Liver (tissue), 9 donors: ENCODE data around the gene CHN2. TPM values are rescaled to one million over a fixed set of nuclear protein-coding genes. Genes with fewer than 3 reads are reported as not detected.

Source experiments
- DNase-seq: peaks from one replicate; pipeline ENCODE4 v3.0.0-alpha.2; 2017; ENCODE audit warnings: low spot score
- H3K27ac ChIP-seq, 2 donors: one replicate each; pipeline ENCODE4 v1.7.0; 2013; ENCODE audit warnings: inconsistent platforms in 2 of 2, low read length in 2 of 2, control low read depth in 1 of 2, low read depth in 1 of 2, mild to moderate bottlenecking in 1 of 2
- H3K27me3 ChIP-seq, 4 donors: one replicate each; pipeline versions ENCODE4 v1.6.1 to v1.7.0; 2013; ENCODE audit warnings: low read length in 3 of 4, inconsistent platforms in 1 of 4, mild to moderate bottlenecking in 1 of 4, moderate library complexity in 1 of 4; ENCODE audit not compliant: control insufficient read depth in 4 of 4, insufficient read depth in 4 of 4
- H3K36me3 ChIP-seq, 4 donors: one replicate each; pipeline versions ENCODE4 v1.6.1 to v1.7.0; 2013; ENCODE audit warnings: low read length in 3 of 4, mild to moderate bottlenecking in 3 of 4, low read depth in 1 of 4, moderate library complexity in 1 of 4; ENCODE audit not compliant: control insufficient read depth in 4 of 4, insufficient read depth in 3 of 4
- H3K4me1 ChIP-seq, 4 donors: one replicate each; pipeline versions ENCODE4 v1.6.1 to v1.7.0; 2013; ENCODE audit warnings: low read length in 3 of 4, mild to moderate bottlenecking in 3 of 4, moderate library complexity in 1 of 4; ENCODE audit not compliant: control insufficient read depth in 4 of 4, insufficient read depth in 4 of 4
- H3K4me3 ChIP-seq, 3 donors: one replicate each; pipeline versions ENCODE4 v1.6.1 to v1.7.0; 2013; ENCODE audit warnings: low read length in 3 of 3, control low read depth in 1 of 3, low read depth in 1 of 3, mild to moderate bottlenecking in 1 of 3
- H3K9ac ChIP-seq, 2 donors: one replicate each; pipeline ENCODE4 v1.7.0; 2013; ENCODE audit warnings: low read length in 2 of 2, mild to moderate bottlenecking in 2 of 2, moderate library complexity in 2 of 2, control low read depth in 1 of 2, low read depth in 1 of 2
- H3K9me3 ChIP-seq, 4 donors: one replicate each; pipeline versions ENCODE4 v1.6.1 to v1.7.0; 2013; ENCODE audit warnings: low read length in 3 of 4; ENCODE audit not compliant: control insufficient read depth in 4 of 4
- EGR1 ChIP-seq, 2 donors: IDR thresholded peaks; 2 replicates each; pipeline ENCODE4 v1.6.1; 2016 to 2018; ENCODE audit warnings: antibody characterized with exemption in 2 of 2, low read depth in 2 of 2
- FOXA1 ChIP-seq: IDR thresholded peaks from 2 replicates; pipeline ENCODE4 v1.6.1; 2016; ENCODE audit warnings: antibody characterized with exemption
- FOXA2 ChIP-seq: IDR thresholded peaks from 2 replicates; pipeline ENCODE4 v1.6.1; 2016; ENCODE audit warnings: antibody characterized with exemption
- GABPA ChIP-seq, 2 donors: IDR thresholded peaks in 1 of 2; conservative IDR thresholded peaks in 1 of 2; 2 replicates each; pipeline ENCODE4 v1.6.1; 2016; ENCODE audit warnings: antibody characterized with exemption in 2 of 2, mild to moderate bottlenecking in 1 of 2, moderate library complexity in 1 of 2
- HNF4A ChIP-seq, 2 donors: conservative IDR thresholded peaks; 2 replicates each; pipeline ENCODE4 v1.6.1; 2016; ENCODE audit warnings: antibody characterized with exemption in 2 of 2, mild to moderate bottlenecking in 2 of 2
- HNF4G ChIP-seq: IDR thresholded peaks from 2 replicates; pipeline ENCODE4 v1.6.1; 2016; ENCODE audit warnings: antibody characterized with exemption
- JUND ChIP-seq, 2 donors: IDR thresholded peaks; 2 replicates each; pipeline ENCODE4 v1.6.1; 2016; ENCODE audit warnings: antibody characterized with exemption in 2 of 2
- NR2F2 ChIP-seq: IDR thresholded peaks from 2 replicates; pipeline ENCODE4 v1.6.1; 2016; ENCODE audit warnings: antibody characterized with exemption
- RAD21 ChIP-seq, 2 donors: IDR thresholded peaks; 2 replicates each; pipeline ENCODE4 v1.6.1; 2016; ENCODE audit warnings: antibody characterized with exemption in 2 of 2, mild to moderate bottlenecking in 2 of 2
- RXRA ChIP-seq, 2 donors: IDR thresholded peaks; 2 replicates each; pipeline ENCODE4 v1.6.1; 2017 to 2018; ENCODE audit warnings: antibody characterized with exemption in 2 of 2, mild to moderate bottlenecking in 1 of 2
- SP1 ChIP-seq: IDR thresholded peaks from 2 replicates; pipeline ENCODE4 v1.6.1; 2018; ENCODE audit warnings: antibody characterized with exemption, mild to moderate bottlenecking
- TAF1 ChIP-seq: conservative IDR thresholded peaks from 2 replicates; pipeline ENCODE4 v1.6.1; 2016; ENCODE audit warnings: antibody characterized with exemption, mild to moderate bottlenecking
- YY1 ChIP-seq: IDR thresholded peaks from 2 replicates; pipeline ENCODE4 v1.6.1; 2016; ENCODE audit warnings: antibody characterized with exemption, mild to moderate bottlenecking
- WGBS: extraction: QIAGEN DNeasy Blood & Tissue Kit; methylation state at CpG from one replicate; pipeline ENCODE4 v1.1.7; 2013; 5-methylcytosine and 5-hydroxymethylcytosine counted together
- polyA plus RNA-seq, 2 donors: library from polyadenylated mRNA; stranded (reverse) in 1 of 2; unstranded in 1 of 2; fragments of 200-250 nt in 1 of 2; fragments of >200 nt in 1 of 2; fragmentation: Nextera tagmentation in 1 of 2; extraction: Ambion mirVana in 1 of 2; gene quantifications; one replicate each; pipeline versions ENCODE4 v1.2.1 to v1.2.3, GENCODE V29; 2013 to 2015
- total RNA-seq, 2 donors: library from RNA; depleted of rRNA; stranded (reverse); fragments of >200 nt; gene quantifications; one replicate each; pipeline ENCODE4 v1.2.3, GENCODE V29; 2014
- TF ChIP-seq, protein P1 (sequence below): IDR thresholded peaks from 2 replicates; pipeline ENCODE4 v1.6.1; 2016; ENCODE audit warnings: antibody characterized with exemption, mild to moderate bottlenecking
- TF ChIP-seq, protein P2 (sequence below): IDR thresholded peaks from 2 replicates; pipeline ENCODE4 v1.6.1; 2016; ENCODE audit warnings: antibody characterized with exemption
- TF ChIP-seq, protein P3 (sequence below): IDR thresholded peaks from 2 replicates; pipeline ENCODE4 v1.6.1; 2016; ENCODE audit warnings: antibody characterized with exemption
- TF ChIP-seq, protein P4 (sequence below): fragments of 150-350 bp; IDR thresholded peaks from 2 replicates; pipeline ENCODE4 v1.5.1; 2017; ENCODE audit warnings: improper control_type of control experiment, low read depth, low read length; ENCODE audit not compliant: missing input control
- TF ChIP-seq, protein P5 (sequence below): IDR thresholded peaks from 2 replicates; pipeline ENCODE4 v1.6.1; 2016; ENCODE audit warnings: antibody characterized with exemption
- donor health status: healthy.
- donor health status: healthy.
- donor health status: healthy.
- donor health status: healthy.
- donor health status: healthy.

Gene CHN2
- total and polyA plus RNA-seq, 4 donors, result 8.3 to 25.4 (median 17.8) TPM

DNA sequence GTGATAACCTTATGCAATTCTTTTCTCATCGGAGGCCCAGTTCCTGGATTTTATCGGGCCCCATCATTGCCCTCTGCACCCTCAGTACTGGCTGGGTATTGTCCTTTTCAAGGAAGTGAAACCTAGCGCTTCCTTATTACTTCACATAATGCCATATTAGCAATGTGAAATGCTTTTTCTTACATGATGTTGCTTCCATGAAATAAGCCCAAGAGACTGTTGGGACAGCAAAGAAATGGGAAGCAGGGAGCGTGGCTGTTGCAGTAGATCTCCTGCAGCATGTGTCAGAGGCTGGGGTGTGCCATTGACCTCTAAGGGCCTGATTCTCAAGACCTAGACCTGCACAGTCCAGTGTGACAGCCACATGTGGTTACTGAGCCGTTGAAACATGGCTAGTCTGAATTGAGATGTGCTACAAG is 8.1 kb downstream of the CHN2 start:
- Histone ChIP-seq H3K9ac (no peak overlapping the region), H3K27me3 (no peaks in the 10 kb centered on the region), H3K4me1 (peaks cover 9 to 57% (median 48%) of the 10 kb centered on the region in 4 donors), H3K9me3 (no peaks in the 10 kb centered on the region), H3K27ac (peak overlapping the region in 1 of 2 donors; percentile 4), H3K4me3 (no peak overlapping the region), H3K36me3 (no peaks in the 10 kb centered on the region)
- WGBS, result 55% methylated on average over 5 of the region's 5 CpGs
- TF ChIP-seq RXRA (IDR thresholded peaks at IDR 0.05) (peak in 1 of 2 donors; percentile 12), JUND (IDR thresholded peaks at IDR 0.05) (no peak)
- no peak for DNase-seq

DNA sequence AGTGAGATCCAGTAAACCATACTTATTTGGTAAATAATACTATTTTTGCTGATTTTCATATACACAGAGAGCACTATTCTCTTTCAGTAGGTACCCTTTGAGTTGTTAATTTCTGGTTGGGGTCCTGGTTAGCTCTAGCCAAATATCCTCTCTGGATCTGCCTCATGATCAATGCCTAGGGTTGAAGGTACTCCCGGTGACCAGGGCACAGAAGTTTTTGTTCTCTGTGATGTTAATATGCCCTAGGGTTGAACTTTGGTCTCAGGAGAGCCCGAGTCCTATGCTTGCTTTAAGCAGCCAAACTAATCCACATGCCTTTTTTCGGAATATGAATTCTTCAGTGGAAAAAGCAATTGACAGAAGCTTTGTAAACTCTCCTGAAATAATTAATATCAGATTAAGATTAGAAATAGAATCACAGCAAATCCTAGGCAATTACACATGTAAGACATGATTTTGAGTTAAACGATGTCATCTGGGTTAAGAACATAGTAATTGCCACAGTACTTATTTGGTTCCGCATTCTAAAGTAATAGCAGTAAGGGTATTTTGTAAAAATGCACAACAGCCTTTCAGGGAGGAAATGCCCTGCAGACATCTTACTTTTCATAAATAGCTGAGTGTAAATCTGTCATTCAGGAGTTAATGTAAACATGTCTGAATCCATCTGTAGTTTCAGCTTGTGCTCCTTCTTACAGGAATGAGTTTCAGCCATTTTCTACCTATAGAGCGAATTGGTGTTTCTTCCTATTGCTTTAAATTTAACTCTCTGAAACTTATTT is 10.1 kb downstream of the CHN2 start:
- Histone ChIP-seq H3K27ac (peak overlapping the region; percentile 32 to 74), H3K9ac (peak overlapping the region in 1 of 2 donors; percentile 65), H3K27me3 (no peaks in the 10 kb centered on the region), H3K4me3 (no peak overlapping the region), H3K4me1 (peaks cover 13 to 64% (median 51%) of the 10 kb centered on the region in 4 donors), H3K36me3 (no peaks in the 10 kb centered on the region), H3K9me3 (no peaks in the 10 kb centered on the region)
- TF ChIP-seq HNF4A (conservative IDR thresholded peaks at IDR 0.05) (peak; percentile 95 to 96), YY1 (peak; percentile 40), FOXA1 (no peak), SP1 (peak; percentile 91), JUND (IDR thresholded peaks at IDR 0.05) (peak in 1 of 2 donors; percentile 42), EGR1 (IDR thresholded peaks at IDR 0.05; ENCODE audit: low read depth in 2 of 2) (no peak), NR2F2 (no peak), GABPA (IDR thresholded peaks at IDR 0.05 in 1 of 2, conservative IDR thresholded peaks at IDR 0.05 in 1 of 2) (no peak), RAD21 (IDR thresholded peaks at IDR 0.05) (peak; percentile 11 to 43), FOXA2 (no peak), TAF1 (no peak), HNF4G (peak; percentile 67), RXRA (IDR thresholded peaks at IDR 0.05) (peak; percentile 96 to 98)
- TF ChIP-seq, protein P1, sequence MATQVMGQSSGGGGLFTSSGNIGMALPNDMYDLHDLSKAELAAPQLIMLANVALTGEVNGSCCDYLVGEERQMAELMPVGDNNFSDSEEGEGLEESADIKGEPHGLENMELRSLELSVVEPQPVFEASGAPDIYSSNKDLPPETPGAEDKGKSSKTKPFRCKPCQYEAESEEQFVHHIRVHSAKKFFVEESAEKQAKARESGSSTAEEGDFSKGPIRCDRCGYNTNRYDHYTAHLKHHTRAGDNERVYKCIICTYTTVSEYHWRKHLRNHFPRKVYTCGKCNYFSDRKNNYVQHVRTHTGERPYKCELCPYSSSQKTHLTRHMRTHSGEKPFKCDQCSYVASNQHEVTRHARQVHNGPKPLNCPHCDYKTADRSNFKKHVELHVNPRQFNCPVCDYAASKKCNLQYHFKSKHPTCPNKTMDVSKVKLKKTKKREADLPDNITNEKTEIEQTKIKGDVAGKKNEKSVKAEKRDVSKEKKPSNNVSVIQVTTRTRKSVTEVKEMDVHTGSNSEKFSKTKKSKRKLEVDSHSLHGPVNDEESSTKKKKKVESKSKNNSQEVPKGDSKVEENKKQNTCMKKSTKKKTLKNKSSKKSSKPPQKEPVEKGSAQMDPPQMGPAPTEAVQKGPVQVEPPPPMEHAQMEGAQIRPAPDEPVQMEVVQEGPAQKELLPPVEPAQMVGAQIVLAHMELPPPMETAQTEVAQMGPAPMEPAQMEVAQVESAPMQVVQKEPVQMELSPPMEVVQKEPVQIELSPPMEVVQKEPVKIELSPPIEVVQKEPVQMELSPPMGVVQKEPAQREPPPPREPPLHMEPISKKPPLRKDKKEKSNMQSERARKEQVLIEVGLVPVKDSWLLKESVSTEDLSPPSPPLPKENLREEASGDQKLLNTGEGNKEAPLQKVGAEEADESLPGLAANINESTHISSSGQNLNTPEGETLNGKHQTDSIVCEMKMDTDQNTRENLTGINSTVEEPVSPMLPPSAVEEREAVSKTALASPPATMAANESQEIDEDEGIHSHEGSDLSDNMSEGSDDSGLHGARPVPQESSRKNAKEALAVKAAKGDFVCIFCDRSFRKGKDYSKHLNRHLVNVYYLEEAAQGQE, result peak; percentile 54
- TF ChIP-seq, protein P2, sequence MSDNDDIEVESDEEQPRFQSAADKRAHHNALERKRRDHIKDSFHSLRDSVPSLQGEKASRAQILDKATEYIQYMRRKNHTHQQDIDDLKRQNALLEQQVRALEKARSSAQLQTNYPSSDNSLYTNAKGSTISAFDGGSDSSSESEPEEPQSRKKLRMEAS, result peak; percentile 58
- TF ChIP-seq, protein P3, sequence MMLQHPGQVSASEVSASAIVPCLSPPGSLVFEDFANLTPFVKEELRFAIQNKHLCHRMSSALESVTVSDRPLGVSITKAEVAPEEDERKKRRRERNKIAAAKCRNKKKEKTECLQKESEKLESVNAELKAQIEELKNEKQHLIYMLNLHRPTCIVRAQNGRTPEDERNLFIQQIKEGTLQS, result peak; percentile 20
- TF ChIP-seq, protein P4, sequence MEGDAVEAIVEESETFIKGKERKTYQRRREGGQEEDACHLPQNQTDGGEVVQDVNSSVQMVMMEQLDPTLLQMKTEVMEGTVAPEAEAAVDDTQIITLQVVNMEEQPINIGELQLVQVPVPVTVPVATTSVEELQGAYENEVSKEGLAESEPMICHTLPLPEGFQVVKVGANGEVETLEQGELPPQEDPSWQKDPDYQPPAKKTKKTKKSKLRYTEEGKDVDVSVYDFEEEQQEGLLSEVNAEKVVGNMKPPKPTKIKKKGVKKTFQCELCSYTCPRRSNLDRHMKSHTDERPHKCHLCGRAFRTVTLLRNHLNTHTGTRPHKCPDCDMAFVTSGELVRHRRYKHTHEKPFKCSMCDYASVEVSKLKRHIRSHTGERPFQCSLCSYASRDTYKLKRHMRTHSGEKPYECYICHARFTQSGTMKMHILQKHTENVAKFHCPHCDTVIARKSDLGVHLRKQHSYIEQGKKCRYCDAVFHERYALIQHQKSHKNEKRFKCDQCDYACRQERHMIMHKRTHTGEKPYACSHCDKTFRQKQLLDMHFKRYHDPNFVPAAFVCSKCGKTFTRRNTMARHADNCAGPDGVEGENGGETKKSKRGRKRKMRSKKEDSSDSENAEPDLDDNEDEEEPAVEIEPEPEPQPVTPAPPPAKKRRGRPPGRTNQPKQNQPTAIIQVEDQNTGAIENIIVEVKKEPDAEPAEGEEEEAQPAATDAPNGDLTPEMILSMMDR, result no peak
- TF ChIP-seq, protein P5, sequence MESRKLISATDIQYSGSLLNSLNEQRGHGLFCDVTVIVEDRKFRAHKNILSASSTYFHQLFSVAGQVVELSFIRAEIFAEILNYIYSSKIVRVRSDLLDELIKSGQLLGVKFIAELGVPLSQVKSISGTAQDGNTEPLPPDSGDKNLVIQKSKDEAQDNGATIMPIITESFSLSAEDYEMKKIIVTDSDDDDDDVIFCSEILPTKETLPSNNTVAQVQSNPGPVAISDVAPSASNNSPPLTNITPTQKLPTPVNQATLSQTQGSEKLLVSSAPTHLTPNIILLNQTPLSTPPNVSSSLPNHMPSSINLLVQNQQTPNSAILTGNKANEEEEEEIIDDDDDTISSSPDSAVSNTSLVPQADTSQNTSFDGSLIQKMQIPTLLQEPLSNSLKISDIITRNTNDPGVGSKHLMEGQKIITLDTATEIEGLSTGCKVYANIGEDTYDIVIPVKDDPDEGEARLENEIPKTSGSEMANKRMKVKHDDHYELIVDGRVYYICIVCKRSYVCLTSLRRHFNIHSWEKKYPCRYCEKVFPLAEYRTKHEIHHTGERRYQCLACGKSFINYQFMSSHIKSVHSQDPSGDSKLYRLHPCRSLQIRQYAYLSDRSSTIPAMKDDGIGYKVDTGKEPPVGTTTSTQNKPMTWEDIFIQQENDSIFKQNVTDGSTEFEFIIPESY, result peak; percentile 54
- WGBS, result 45% methylated on average over 6 of the region's 6 CpGs
- DNase-seq, result no peak
